Mucosa of descending colon (tissue), 3 donors: ENCODE measurements around the gene APOL4. TPM values are rescaled to one million over a fixed set of nuclear protein-coding genes. Genes with fewer than 3 reads are reported as not detected.
A peak's percentile ranks its signal among the peaks of the same experiment; 100 is the strongest.

Experiments used
- ATAC-seq: fragments of 200-7000 bp; cut with Tn5 transposase; one replicate; pipeline ENCODE4 v1.9.1; 2020; ENCODE audit warnings: mild to moderate bottlenecking, moderate library complexity
- DNase-seq, 3 donors: peaks; one replicate each; pipeline ENCODE4 v3.0.0-alpha.2; 2020
- H3K36me3 ChIP-seq: fragments of 200-600 bp; one replicate; pipeline ENCODE4 v1.8.0; 2021; ENCODE audit warnings: low read depth, mild to moderate bottlenecking
- H3K4me1 ChIP-seq: fragments of 200-600 bp; one replicate; pipeline ENCODE4 v1.8.0; 2021; ENCODE audit warnings: low read depth, mild to moderate bottlenecking
- H3K4me3 ChIP-seq: fragments of 200-600 bp; one replicate; pipeline ENCODE4 v1.8.0; 2021; ENCODE audit warnings: mild to moderate bottlenecking
- H3K9me3 ChIP-seq: fragments of 200-600 bp; one replicate; pipeline ENCODE4 v1.8.0; 2021; ENCODE audit warnings: mild to moderate bottlenecking
- intact Hi-C, 2 donors: fragments of 100-400 bp; cut with DNase I in 1 of 2; cut with micrococcal nuclease in 1 of 2; formaldehyde crosslinking; loops; one replicate each; pipeline versions ENCODE4 v1.11.0 to v1.11.1; 2022; cut with DNase I, micrococcal nuclease
- total RNA-seq, 3 donors: library from RNA; stranded (reverse); fragmentation: NEBNext Ultra II Directional in 2 of 3; extraction: Animal tissue kit (Norgen Biotek cat#: 25700) in 2 of 3; gene quantifications; one replicate each; pipeline versions ENCODE4 v1.2.1 to v1.2.4, GENCODE V29; 2021 to 2023
- TF ChIP-seq, protein P1 (sequence below): fragments of 200-600 bp; IDR thresholded peaks from one replicate; pipeline ENCODE4 v1.8.0; 2022; ENCODE audit warnings: antibody characterized with exemption, mild to moderate bottlenecking
- donor health status: DM: no; HTN: no; CAD: no; lungs with moderate emphysema.
- donor health status: DM: no; HTN: no; CAD: no.
- donor health status: DM: no; HTN: yes; CAD: no.

The APOL4 gene
- total RNA-seq, 3 donors from 2014 or later: 1.7 to 4.3 (median 2.7) TPM

DNA sequence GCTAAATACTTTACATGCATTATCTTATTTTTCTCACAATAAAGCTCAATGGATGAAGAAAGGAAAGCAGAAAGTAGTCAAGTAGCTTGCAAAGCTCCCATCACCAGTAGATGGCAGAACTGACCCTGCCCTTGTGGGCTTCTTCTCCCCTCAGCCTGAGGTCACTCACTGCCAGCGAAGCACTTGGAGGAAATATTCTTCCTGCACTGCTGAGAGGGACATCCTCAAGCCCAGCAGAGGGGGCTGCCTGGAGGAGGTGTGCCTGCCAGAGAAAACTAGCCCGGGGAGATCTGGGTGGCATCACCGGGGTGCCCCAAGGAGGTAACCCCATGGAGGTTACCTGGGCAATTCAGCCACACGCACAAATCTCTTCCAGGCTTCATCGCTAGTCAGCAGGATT, 6.6 kb downstream of the APOL4 start:
- Histone ChIP-seq H3K9me3 (no peaks in the 10 kb centered on the region), H3K36me3 (no peaks in the 10 kb centered on the region), H3K4me1 (no peaks in the 10 kb centered on the region), H3K4me3 (no peak overlapping the region)
- peak in 2 of 3 donors; percentile 39 to 64 for DNase-seq
- intact Hi-C loops: loop anchor here in 1 of 2 donors (10.0 kb wide), 1 partner anchor 290 kb away; the partner anchor contains the start of gene TXN2
- TF ChIP-seq, protein P1, sequence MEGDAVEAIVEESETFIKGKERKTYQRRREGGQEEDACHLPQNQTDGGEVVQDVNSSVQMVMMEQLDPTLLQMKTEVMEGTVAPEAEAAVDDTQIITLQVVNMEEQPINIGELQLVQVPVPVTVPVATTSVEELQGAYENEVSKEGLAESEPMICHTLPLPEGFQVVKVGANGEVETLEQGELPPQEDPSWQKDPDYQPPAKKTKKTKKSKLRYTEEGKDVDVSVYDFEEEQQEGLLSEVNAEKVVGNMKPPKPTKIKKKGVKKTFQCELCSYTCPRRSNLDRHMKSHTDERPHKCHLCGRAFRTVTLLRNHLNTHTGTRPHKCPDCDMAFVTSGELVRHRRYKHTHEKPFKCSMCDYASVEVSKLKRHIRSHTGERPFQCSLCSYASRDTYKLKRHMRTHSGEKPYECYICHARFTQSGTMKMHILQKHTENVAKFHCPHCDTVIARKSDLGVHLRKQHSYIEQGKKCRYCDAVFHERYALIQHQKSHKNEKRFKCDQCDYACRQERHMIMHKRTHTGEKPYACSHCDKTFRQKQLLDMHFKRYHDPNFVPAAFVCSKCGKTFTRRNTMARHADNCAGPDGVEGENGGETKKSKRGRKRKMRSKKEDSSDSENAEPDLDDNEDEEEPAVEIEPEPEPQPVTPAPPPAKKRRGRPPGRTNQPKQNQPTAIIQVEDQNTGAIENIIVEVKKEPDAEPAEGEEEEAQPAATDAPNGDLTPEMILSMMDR: peak; percentile 41
- peak; percentile 72 for ATAC-seq

DNA sequence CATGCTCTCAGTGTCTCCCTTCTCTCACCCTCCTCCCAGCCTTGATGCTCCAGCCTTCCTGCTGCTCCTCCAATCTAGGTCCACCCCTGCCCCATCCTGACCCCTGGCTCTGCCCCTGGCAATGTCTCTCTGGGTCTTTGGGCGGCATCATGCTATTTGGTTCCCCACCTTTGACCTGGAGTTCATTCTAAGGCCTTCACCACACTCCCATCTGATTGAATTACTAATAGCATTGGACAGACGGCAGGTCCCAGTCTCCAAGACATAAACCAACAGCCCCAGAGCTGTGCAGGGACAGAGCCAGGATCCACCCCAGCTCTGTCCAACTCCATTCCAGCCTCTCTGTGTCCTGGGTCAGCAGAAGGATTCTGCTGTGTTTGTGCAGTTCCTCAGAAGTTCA, 7.2 kb downstream of the APOL4 start:
- no peaks in the 10 kb centered on the region for H3K36me3 ChIP-seq
- ATAC-seq (no peak), DNase-seq (no peak)
- no peak overlapping the region for H3K4me3 ChIP-seq
- TF ChIP-seq, protein P1: no peak
- intact Hi-C loops: loop anchor here in 1 of 2 donors (10.0 kb wide), 1 partner anchor 290 kb away; the partner anchor contains the start of gene TXN2
- H3K4me1 ChIP-seq: no peaks in the 10 kb centered on the region
- no peaks in the 10 kb centered on the region for H3K9me3 ChIP-seq

DNA sequence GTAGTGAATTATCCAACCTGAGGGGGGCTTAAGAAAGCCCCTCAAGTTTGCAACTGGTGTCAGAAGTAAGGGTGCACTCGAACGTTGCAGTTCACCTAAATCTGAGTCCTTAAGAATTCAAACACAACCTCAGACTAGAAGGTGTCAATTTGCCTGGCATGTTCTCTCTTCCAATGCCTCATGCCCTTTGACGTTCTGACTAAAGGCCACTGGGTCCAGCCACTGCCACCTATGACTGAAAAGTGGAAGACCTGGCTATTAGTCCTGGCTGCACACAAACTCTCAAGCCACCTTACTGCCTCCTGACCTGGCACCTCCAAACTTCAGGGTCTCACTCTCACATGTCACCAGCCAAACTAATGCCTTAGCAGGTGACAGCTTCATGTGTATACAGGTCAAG, 8.0 kb downstream of the APOL4 start:
- no peaks in the 10 kb centered on the region for H3K36me3 ChIP-seq
- H3K9me3 ChIP-seq: no peaks in the 10 kb centered on the region
- no peaks in the 10 kb centered on the region for H3K4me1 ChIP-seq
- ATAC-seq (no peak), DNase-seq (no peak)
- TF ChIP-seq, protein P1: no peak
- intact Hi-C loops: loop anchor here in 1 of 2 donors (10.0 kb wide), 1 partner anchor 291 kb away; the partner anchor contains the start of gene TXN2
- no peak overlapping the region for H3K4me3 ChIP-seq

DNA sequence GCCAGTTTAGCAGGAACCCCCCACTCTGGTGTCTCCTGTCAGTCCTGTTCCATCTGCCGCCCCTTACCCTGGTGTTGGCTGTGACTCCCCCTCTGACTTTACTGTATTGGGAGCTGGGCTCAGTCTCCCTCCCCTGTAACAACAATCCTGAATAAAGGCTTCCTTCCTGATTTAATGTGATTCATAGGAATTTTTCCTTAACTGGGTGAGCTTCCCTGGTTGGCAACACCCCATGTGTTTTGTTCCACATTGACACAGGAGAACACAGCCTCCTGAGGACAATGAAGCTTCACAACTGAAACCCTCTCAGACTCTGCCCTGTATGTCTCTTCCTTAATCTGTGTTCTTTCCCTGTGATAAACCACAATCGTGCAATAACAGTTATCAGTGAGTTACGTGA, 8.4 kb downstream of the APOL4 start:
- no peaks in the 10 kb centered on the region for H3K9me3 ChIP-seq
- no peaks in the 10 kb centered on the region for H3K4me1 ChIP-seq
- intact Hi-C loops: loop anchor here in 1 of 2 donors (10.0 kb wide), 1 partner anchor 292 kb away; the partner anchor contains the start of gene TXN2
- ATAC-seq (no peak), DNase-seq (no peak)
- H3K36me3 ChIP-seq: no peaks in the 10 kb centered on the region
- TF ChIP-seq, protein P1: no peak
- H3K4me3 ChIP-seq: no peak overlapping the region

DNA sequence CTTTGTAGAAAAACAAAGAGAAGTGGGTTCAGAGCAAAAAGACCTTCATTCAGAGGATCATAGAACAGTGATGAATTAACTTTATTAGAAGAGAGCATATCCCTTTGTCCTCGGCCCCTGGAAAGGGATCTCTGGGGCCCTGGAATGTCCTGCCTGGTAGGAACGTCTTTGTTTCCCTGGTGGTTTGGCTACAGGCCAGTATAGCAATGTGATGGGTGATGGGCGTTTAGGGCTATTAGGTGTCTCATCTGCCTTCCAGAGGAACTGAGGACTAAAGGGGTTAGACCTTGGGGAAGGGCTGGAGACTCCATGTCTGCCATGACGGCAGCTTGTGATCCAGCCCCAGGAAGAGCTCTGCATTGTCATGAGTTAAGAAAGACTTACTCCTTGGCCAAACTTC, 9.1 kb downstream of the APOL4 start:
- Histone ChIP-seq H3K9me3 (no peaks in the 10 kb centered on the region), H3K36me3 (no peaks in the 10 kb centered on the region), H3K4me3 (no peak overlapping the region), H3K4me1 (no peaks in the 10 kb centered on the region)
- TF ChIP-seq, protein P1: no peak
- ATAC-seq: no peak
- intact Hi-C loops: loop anchor here in 1 of 2 donors (10.0 kb wide), 1 partner anchor 292 kb away; the partner anchor contains the start of gene TXN2
- no peak for DNase-seq
